HFF-Myc (cell line): ENCODE results near the gene ADH1C.
"Not testable (repeated sequence)": the region's sequence is repeated elsewhere in the genome, so short reads cannot be mapped to it uniquely, and the experiment has no call there.

Source experiments
- DNase-seq: peaks from one replicate; pipeline ENCODE4 v3.0.0-alpha.2; 2011; ENCODE audit warnings: low read depth; ENCODE audit errors: extremely low read depth
- H3K4me3 ChIP-seq: replicated peaks from 2 replicates; pipeline ENCODE4 v1.5.1; 2011; ENCODE audit warnings: low read depth, mild to moderate bottlenecking, control low read depth, low read length
- TF ChIP-seq, protein P1 (sequence below): IDR thresholded peaks from 2 replicates; pipeline ENCODE4 v1.5.1; 2012; ENCODE audit warnings: mild to moderate bottlenecking, low read depth, low read length, control low read depth; ENCODE audit errors: missing control alignments

The ADH1C gene

DNA sequence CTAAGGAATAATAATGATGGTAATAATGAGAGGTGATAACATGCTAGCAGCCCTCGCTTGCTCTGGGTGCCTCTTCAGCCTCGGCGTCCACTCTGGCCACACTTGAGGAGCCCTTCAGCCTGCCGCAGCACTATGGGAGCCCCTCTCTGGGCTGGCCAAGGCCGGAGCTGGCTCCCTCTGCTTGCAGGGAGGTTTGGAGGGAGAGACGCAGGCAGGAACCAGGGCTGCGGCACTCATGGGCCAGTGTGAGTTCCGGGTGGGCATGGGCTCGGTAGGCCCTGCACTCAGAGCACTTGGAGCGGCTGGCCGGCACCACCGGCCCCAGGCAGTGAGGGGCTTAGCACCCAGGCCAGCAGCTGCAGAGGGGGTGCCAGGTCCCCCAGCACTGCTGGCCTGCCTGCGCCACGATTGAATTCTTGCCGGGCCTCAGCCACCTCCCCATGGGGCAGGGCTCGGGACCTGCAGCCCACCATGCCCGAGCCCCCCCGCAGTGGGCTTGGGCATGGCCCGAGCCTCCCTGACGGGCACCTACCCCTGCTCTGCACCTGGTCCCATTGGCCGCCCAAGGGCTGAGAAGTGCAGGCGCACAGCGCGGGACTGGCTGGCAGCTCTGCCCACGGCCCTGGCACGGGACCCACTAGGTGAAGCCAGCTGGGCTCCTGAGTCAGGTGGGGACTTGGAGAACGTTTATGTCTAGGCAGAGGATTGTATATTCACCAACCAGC is 7.1 kb upstream of the ADH1C start:
- no peak for DNase-seq
- H3K4me3 ChIP-seq: no peak overlapping the region
- TF ChIP-seq, protein P1, sequence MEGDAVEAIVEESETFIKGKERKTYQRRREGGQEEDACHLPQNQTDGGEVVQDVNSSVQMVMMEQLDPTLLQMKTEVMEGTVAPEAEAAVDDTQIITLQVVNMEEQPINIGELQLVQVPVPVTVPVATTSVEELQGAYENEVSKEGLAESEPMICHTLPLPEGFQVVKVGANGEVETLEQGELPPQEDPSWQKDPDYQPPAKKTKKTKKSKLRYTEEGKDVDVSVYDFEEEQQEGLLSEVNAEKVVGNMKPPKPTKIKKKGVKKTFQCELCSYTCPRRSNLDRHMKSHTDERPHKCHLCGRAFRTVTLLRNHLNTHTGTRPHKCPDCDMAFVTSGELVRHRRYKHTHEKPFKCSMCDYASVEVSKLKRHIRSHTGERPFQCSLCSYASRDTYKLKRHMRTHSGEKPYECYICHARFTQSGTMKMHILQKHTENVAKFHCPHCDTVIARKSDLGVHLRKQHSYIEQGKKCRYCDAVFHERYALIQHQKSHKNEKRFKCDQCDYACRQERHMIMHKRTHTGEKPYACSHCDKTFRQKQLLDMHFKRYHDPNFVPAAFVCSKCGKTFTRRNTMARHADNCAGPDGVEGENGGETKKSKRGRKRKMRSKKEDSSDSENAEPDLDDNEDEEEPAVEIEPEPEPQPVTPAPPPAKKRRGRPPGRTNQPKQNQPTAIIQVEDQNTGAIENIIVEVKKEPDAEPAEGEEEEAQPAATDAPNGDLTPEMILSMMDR: no peak

DNA sequence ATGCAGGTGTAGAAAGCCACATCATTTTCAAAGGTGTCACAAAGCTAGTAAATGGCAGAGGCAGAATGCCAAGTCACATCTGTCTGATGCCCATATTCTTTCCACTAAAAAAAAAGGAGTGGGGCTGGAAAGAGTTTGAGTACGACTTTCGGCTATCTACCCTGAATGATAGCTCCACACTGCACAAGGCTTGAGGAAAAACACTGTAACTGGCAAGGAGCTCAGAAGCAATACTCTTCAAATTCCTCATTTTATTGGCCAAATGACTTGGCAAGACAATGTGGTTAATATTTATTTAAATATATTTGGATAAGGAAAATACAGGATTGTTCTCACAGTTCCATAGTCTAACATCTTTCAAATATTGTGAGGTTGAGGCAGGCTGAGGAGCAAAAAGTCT is 5.4 kb upstream of the ADH1C start:
- TF ChIP-seq, protein P1: no peak
- DNase-seq: no peak
- H3K4me3 ChIP-seq: no peak overlapping the region

DNA sequence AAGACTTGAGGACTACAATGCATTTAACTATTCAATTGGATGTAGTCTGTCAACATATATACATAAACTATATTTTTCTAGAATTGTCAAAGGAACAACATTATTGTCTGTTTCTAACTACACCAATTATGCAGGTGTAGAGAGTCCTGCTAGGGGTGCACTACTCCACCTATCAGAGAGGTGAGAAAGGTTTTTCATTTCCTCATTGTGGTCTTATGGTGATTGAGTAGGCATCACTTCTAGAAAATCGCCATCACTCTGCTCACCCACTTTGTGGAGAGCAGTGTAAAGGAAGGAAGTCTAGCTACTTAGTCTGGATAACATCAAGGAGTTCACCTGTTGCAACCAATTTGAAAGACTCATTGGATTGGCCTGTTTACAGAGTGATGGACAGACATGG is 4.4 kb upstream of the ADH1C start:
- TF ChIP-seq, protein P1: no peak
- no peak for DNase-seq
- H3K4me3 ChIP-seq: no peak overlapping the region

DNA sequence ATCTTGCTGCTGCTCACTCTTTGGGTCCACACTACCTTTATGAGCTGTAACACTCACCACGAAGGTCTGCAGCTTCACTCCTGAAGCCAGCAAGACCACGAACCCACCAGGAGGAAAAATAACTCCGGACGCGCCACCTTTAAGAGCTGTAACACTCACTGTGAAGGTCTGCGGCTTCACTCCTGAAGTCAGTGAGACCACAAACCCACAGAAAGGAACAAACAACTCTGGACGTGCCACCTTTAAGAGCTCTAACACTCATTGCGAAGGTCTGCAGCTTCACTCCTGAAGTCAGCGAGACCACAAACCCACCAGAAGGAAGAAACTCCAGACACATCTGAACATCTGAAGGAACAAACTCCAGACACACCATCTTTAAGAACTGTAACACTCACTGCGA is 3.6 kb upstream of the ADH1C start:
- H3K4me3 ChIP-seq, DNase-seq: not testable (repeated sequence)

DNA sequence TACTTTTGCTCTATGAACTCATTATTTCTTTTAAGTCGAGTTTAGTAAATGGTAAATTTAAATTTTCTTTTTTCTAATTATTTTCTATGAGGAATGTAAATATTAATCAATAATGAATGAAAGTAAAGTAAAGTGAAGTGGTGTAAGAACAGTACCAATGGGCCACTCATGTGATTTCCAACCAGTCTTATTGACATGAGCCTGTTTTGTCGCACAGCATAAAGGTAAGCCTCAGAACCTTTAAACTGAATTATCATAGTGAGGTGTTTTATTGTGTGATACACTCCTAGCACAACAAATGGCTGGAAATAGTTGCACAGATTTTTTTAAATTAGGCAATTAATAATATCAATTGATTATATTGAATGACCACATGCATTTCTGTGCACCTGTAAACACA is 1.1 kb downstream of the ADH1C start:
- TF ChIP-seq, protein P1: no peak
- DNase-seq: no peak

DNA sequence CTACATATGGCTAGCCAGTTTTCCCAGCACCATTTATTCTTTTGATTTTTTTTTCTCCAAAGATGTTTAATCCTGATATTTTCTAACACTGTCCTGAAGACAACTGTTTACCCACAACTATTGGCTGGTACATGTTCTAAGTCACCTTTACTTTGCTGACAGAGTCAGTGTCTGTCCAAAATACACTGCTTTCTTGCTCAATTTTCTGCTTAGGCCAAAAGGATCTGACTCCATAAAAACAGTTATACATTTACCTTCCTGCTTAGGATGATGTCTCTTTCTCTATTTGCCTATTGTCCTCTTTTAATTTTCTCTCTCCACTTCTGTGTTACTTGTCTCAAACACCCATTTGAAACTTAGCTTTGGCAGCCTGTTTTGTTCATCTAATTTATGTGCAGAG is 3.2 kb downstream of the ADH1C start:
- TF ChIP-seq, protein P1: no peak
- no peak overlapping the region for H3K4me3 ChIP-seq
- no peak for DNase-seq

More for the DNA sequence above, 1.1 kb downstream of the ADH1C start:
- no peak overlapping the region for H3K4me3 ChIP-seq

DNA sequence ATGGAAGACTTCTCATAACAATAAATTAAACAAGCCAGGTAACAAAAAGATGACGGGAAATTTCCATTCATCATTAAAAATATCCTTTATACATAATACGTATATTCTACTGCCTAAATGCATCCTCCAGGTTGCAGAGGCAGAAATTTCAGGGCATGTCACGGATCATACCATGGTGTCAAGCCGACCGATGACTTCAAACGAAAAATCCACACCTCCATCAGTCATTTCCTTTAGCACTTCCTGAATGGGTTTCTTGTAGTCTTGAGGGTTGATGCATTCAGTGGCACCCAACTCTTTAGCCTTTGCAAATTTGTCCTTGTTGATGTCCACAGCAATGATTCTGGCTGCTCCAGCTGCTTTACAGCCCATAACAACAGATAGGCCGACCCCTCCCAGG is 9.9 kb downstream of the ADH1C start:
- not testable (repeated sequence) for DNase-seq, H3K4me3 ChIP-seq

DNA sequence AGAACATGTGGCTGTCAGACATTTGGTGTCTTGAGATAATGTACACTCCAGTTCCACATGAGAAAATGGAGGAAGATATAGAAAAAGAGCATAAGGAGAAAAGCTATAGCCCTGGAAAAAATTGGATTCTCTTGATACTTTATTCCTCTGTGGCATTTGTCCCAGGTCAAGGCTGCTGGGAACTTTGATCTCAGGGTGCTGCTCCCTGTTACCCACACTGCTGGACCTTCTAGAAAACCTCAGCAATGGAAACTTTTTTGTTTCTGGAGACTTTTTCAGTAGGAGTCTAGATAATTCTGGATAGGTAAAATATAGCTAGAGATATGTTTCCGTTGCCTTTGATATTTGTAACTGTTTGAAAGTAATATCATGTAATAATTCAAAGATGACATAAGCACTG is 11.1 kb downstream of the ADH1C start:
- TF ChIP-seq, protein P1: no peak
- DNase-seq: no peak
- H3K4me3 ChIP-seq: no peak overlapping the region
